GM12865 (cell line): ENCODE data around the gene RPL27.
"Not testable (repeated sequence)": the region's sequence is repeated elsewhere in the genome, so short reads cannot be mapped to it uniquely, and the experiment has no call there.

Source experiments
- DNase-seq: peaks from one replicate; pipeline ENCODE4 v3.0.0; 2010; ENCODE audit warnings: low read depth
- H3K4me3 ChIP-seq: 2 replicates; pipeline ENCODE4 v1.5.1; 2011; ENCODE audit warnings: mild to moderate bottlenecking, low read depth, low read length, control low read depth
- TF ChIP-seq, protein P1 (sequence below): IDR thresholded peaks from 2 replicates; pipeline ENCODE4 v1.5.1; 2011; ENCODE audit warnings: low read length, control low read depth, low read depth, inconsistent platforms; ENCODE audit not compliant: insufficient read depth; ENCODE audit errors: missing control alignments

The RPL27 gene

GRCh38 chr17:42971589-42971988 lies 26.6 kb upstream of the RPL27 start:
- no peak overlapping the region for H3K4me3 ChIP-seq
- DNase-seq: no peak
- TF ChIP-seq, protein P1, sequence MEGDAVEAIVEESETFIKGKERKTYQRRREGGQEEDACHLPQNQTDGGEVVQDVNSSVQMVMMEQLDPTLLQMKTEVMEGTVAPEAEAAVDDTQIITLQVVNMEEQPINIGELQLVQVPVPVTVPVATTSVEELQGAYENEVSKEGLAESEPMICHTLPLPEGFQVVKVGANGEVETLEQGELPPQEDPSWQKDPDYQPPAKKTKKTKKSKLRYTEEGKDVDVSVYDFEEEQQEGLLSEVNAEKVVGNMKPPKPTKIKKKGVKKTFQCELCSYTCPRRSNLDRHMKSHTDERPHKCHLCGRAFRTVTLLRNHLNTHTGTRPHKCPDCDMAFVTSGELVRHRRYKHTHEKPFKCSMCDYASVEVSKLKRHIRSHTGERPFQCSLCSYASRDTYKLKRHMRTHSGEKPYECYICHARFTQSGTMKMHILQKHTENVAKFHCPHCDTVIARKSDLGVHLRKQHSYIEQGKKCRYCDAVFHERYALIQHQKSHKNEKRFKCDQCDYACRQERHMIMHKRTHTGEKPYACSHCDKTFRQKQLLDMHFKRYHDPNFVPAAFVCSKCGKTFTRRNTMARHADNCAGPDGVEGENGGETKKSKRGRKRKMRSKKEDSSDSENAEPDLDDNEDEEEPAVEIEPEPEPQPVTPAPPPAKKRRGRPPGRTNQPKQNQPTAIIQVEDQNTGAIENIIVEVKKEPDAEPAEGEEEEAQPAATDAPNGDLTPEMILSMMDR: no peak

DNA sequence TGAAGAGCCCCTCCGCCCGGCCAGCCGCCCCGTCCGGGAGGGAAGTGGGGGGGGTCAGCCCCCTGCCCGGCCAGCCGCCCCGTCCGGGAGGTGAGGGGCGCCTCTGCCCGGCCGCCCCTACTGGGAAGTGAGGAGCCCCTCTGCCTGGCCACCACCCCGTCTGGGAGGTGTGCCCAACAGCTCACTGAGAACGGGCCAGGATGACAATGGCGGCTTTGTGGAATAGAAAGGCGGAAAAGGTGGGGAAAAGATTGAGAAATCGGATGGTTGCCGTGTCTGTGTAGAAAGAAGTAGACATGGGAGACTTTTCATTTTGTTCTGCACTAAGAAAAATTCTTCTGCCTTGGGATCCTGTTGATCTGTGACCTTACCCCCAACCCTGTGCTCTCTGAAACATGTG lies 24.9 kb upstream of the RPL27 start:
- DNase-seq, H3K4me3 ChIP-seq: not testable (repeated sequence)

DNA sequence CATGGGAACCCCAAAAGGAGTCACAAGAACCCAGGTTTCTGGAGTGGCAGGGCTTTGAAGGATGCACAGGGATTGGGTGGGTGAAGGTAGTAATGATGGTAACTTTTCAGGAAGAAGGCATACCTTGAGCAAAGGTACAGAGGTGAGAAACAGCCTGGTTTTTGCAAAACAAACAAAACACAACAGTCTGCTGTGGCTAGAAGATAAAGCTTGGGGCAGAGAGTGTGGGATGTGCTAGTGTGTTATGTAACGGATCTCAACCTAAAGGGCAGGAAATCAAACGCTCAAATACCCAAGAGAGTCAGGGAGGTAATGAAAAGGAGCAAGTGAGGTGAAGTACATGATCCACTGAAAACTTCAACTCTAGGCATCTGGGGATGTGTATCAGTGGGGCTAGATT lies 23.0 kb upstream of the RPL27 start:
- DNase-seq: no peak
- no peak overlapping the region for H3K4me3 ChIP-seq
- TF ChIP-seq, protein P1: no peak

- not testable (repeated sequence) for DNase-seq, H3K4me3 ChIP-seq
These were observed 22.5 kb upstream of the RPL27 start for GRCh38 chr17:42975701-42976100.

- peak within 1 kb of the TSS; percentile 89 for H3K4me3 ChIP-seq
- DNase-seq: peak; percentile 52
- TF ChIP-seq, protein P1: no peak
These were observed 18.5 kb upstream of the RPL27 start, which contains the start of gene PTGES3L for GRCh38 chr17:42979511-42980273. Gene PTGES3L (minus strand): TSS chr17:42980080. CDS start chr17:42980053, 27 bp downstream.

GRCh38 chr17:42980274-42980765 lies 17.9 kb upstream of the RPL27 start, which contains the start of gene RUNDC1:
Gene RUNDC1 (plus strand): TSS chr17:42980565. CDS start chr17:42980577, 12 bp downstream.
- TF ChIP-seq, protein P1: no peak
- peak; percentile 94 for DNase-seq
- H3K4me3 ChIP-seq: peak within 1 kb of the TSS; percentile 89

DNA sequence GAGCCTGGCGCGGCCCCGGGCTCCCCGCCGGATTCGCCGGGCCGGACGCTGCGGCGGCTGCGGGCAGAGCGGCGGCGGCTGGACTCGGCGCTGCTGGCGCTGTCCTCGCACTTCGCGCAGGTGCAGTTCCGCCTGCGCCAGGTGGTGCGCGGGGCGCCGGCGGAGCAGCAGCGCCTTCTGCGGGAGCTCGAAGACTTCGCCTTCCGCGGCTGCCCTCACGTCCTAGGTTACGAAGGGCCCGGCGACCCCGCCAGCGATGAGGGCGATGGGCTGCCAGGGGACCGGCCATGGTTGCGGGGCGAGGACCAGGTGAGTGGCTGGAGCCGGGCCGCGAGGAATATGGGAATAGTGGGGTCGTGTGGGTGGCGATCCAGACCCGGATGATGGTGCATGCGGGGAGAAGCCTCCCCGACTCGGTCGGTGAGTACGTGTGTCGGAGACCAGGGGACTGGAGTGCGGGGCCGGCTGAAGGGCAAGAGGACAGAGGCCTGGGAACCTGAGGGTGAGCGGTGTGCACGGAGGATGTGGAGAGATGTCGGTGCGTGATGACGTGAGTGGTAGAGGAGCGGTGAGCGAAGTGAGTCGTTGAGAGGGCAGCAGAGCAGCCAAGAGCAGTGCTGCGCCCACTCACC lies 17.3 kb upstream of the RPL27 start:
- DNase-seq: peak; percentile 80
- TF ChIP-seq, protein P1: peak; percentile 28
- peak overlapping the region; percentile 89 for H3K4me3 ChIP-seq
